HCT116 (cell line): ENCODE results near the gene ITGAD. TPM values are rescaled to one million over a fixed set of nuclear protein-coding genes. Genes with fewer than 3 reads are reported as not detected.

Experiments
- total RNA-seq: library from RNA; stranded (reverse); gene quantifications from one replicate; pipeline ENCODE4 v1.2.1, GENCODE V29; 2021; ENCODE audit not compliant: unreplicated experiment

Gene ITGAD
- total RNA-seq, 1 experiment from 2014 or later, result 0.12 TPM

Other genes with a start within 250 kb of the ITGAD start
- gene PRSS36, start 243.3 kb upstream of the ITGAD start, total RNA-seq, result not detected
- gene FUS, start 213.2 kb upstream of the ITGAD start, total RNA-seq, result 522 TPM
- gene PYCARD, start 190.6 kb upstream of the ITGAD start, total RNA-seq, result not detected
- 43.8 TPM for gene TRIM72, start 179.2 kb upstream of the ITGAD start, total RNA-seq
- not detected for gene PYDC1, start 176.2 kb upstream of the ITGAD start, total RNA-seq
- 1.7 TPM for gene ITGAM, start 133.4 kb upstream of the ITGAD start, total RNA-seq
- gene ITGAX, start 38.2 kb upstream of the ITGAD start, total RNA-seq, result 1.9 TPM
- not detected for gene COX6A2, start 35.0 kb downstream of the ITGAD start, total RNA-seq
- 0.69 TPM for gene ZNF843, start 49.5 kb downstream of the ITGAD start, total RNA-seq
- 11.8 TPM for gene ARMC5, start 66.2 kb downstream of the ITGAD start, total RNA-seq
- gene TGFB1I1, start 78.8 kb downstream of the ITGAD start, total RNA-seq, result 8.7 TPM
- 0.10 TPM for gene SLC5A2, start 89.8 kb downstream of the ITGAD start, total RNA-seq
- gene RUSF1, start 115.1 kb downstream of the ITGAD start, total RNA-seq, result 59.3 TPM
- not detected for gene AHSP, start 134.6 kb downstream of the ITGAD start, total RNA-seq